ENCODE data around the gene ITM2C. TPM values are rescaled to one million over a fixed set of nuclear protein-coding genes. Genes with fewer than 3 reads are reported as not detected.
A peak's percentile ranks its signal among the peaks of the same experiment; 100 is the strongest.

ITM2C gene
- total and polyA plus RNA-seq, 2 experiments from 2014 or later: 241 to 367 TPM

DNA sequence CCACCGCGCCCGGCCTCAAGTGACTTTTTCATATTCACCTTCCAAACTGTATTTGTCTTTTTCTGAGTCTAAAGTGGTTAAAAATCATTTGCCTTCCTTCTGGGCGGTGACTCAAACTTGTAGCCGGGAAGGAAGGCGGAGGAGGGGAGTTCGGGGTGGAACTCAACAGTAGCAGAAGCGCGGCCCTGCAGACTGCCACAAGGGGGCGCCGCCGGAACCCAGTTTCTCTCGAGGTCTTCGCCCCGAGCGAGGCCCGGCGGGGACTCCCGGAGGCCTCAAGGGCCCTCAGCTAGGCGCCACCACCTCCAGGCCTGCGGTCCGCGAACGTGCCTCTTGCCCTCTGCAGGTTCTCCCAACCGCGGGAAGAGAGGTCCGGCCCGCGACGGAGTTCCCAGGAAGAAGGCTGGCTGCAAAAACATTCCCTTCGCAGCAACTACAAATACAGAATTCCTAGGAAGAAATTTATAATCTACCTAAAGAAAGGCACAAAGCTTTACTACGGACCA lies 16.8 kb upstream of the ITM2C start (continued):
- TF ChIP-seq, protein P1, sequence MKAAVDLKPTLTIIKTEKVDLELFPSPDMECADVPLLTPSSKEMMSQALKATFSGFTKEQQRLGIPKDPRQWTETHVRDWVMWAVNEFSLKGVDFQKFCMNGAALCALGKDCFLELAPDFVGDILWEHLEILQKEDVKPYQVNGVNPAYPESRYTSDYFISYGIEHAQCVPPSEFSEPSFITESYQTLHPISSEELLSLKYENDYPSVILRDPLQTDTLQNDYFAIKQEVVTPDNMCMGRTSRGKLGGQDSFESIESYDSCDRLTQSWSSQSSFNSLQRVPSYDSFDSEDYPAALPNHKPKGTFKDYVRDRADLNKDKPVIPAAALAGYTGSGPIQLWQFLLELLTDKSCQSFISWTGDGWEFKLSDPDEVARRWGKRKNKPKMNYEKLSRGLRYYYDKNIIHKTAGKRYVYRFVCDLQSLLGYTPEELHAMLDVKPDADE (IDR thresholded peaks at IDR 0.05): no peak
- TF ChIP-seq CREB1 (CRISPR knock-in tag; IDR thresholded peaks at IDR 0.05; ENCODE audit: low read depth): peak; percentile 34

DNA sequence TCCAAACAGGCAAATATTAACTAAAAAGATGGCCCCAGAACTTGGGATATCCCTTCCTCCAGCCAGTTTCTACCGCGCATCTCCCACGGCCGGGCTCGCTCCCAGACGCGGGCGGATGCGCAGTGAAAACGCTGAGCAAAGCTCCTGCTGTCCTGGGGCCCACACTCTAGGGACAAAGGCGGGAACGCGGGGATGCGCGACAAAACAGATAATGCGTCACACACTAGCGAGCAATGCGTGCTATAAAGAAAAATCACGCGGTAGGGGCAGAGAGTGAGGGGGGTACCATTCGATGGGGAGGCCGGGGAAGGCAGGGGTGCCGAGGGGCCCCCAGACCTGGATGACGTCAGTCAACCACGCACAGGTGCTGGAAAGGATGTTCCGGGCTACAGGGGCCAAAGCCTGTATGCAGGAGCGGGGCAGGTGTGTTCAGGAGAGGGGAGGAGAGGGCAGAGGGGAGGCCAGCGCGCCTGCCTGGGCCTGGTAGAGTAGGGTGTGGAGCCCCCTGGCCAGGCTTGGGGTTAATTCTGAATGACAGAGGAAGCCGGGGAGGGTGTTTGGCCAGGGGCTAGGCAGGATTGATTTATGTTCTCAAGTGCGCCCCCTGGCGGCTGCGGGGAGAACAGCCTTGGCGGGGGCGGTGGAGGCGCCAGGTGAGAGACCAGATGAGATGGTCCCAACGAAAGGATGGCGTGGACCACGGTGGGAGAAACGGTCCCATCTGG lies 14.9 kb upstream of the ITM2C start:
- Mint-ChIP-seq H3K27me3 (ENCODE audit: insufficient read depth, low read depth, poor library complexity) (peaks cover 10% of the 10 kb centered on the region), H3K36me3 (ENCODE audit: low read depth) (no peaks in the 10 kb centered on the region; the same call in 1 of the 3 replicates), H3K4me3 (no peak overlapping the region), H3K4me1 (peaks cover 17% of the 10 kb centered on the region), H3K27ac (no peak overlapping the region), H3K9me3 (peaks cover 9% of the 10 kb centered on the region)
- Histone ChIP-seq H3K79me2 (replicated peaks; ENCODE audit: insufficient read depth) (no peaks in the 10 kb centered on the region), H3K27me3 (ENCODE audit: insufficient read depth) (no peaks in the 10 kb centered on the region), H3K9me2 (ENCODE audit: insufficient read depth) (no peaks in the 10 kb centered on the region), H3K36me3 (ENCODE audit: insufficient read depth) (no peaks in the 10 kb centered on the region), H3K4me1 (ENCODE audit: insufficient read depth) (no peaks in the 10 kb centered on the region; the same call in 1 of the 2 replicates), H3K27ac (ENCODE audit: low read depth) (no peak overlapping the region), H3K4me2 (peak overlapping the region; percentile 50), H3F3A (replicated peaks; ENCODE audit: low read depth) (0 out of 2 replicates have a peak, but pooled peaks cover 3% of the 10 kb centered on the region), H2AFZ (peak overlapping the region; percentile 83), H3K4me3 (no peak overlapping the region), H4K20me1 (replicated peaks; ENCODE audit: insufficient read depth) (no peaks in the 10 kb centered on the region)
- ATAC-seq (peak; percentile 89), DNase-seq (ENCODE audit: low spot score) (peak; percentile 95)
- TF ChIP-seq NANOG (IDR thresholded peaks at IDR 0.05; ENCODE audit: borderline replicate concordance) (no peak), POLR2AphosphoS5 (IDR thresholded peaks at IDR 0.05; ENCODE audit: low read depth) (no peak), CREB1 (CRISPR knock-in tag; IDR thresholded peaks at IDR 0.05; ENCODE audit: low read depth) (0 out of 2 replicates have a peak, but pooled peaks have one; percentile 15), ZNF114 (CRISPR knock-in tag; IDR thresholded peaks at IDR 0.05) (0 out of 2 replicates have a peak, but pooled peaks have one; percentile 77), EZH2 (IDR thresholded peaks at IDR 0.05; ENCODE audit: low read depth, unreplicated experiment) (no peak), JUNB (IDR thresholded peaks at IDR 0.05; ENCODE audit: unreplicated experiment) (no peak)
- TF ChIP-seq, protein P2, sequence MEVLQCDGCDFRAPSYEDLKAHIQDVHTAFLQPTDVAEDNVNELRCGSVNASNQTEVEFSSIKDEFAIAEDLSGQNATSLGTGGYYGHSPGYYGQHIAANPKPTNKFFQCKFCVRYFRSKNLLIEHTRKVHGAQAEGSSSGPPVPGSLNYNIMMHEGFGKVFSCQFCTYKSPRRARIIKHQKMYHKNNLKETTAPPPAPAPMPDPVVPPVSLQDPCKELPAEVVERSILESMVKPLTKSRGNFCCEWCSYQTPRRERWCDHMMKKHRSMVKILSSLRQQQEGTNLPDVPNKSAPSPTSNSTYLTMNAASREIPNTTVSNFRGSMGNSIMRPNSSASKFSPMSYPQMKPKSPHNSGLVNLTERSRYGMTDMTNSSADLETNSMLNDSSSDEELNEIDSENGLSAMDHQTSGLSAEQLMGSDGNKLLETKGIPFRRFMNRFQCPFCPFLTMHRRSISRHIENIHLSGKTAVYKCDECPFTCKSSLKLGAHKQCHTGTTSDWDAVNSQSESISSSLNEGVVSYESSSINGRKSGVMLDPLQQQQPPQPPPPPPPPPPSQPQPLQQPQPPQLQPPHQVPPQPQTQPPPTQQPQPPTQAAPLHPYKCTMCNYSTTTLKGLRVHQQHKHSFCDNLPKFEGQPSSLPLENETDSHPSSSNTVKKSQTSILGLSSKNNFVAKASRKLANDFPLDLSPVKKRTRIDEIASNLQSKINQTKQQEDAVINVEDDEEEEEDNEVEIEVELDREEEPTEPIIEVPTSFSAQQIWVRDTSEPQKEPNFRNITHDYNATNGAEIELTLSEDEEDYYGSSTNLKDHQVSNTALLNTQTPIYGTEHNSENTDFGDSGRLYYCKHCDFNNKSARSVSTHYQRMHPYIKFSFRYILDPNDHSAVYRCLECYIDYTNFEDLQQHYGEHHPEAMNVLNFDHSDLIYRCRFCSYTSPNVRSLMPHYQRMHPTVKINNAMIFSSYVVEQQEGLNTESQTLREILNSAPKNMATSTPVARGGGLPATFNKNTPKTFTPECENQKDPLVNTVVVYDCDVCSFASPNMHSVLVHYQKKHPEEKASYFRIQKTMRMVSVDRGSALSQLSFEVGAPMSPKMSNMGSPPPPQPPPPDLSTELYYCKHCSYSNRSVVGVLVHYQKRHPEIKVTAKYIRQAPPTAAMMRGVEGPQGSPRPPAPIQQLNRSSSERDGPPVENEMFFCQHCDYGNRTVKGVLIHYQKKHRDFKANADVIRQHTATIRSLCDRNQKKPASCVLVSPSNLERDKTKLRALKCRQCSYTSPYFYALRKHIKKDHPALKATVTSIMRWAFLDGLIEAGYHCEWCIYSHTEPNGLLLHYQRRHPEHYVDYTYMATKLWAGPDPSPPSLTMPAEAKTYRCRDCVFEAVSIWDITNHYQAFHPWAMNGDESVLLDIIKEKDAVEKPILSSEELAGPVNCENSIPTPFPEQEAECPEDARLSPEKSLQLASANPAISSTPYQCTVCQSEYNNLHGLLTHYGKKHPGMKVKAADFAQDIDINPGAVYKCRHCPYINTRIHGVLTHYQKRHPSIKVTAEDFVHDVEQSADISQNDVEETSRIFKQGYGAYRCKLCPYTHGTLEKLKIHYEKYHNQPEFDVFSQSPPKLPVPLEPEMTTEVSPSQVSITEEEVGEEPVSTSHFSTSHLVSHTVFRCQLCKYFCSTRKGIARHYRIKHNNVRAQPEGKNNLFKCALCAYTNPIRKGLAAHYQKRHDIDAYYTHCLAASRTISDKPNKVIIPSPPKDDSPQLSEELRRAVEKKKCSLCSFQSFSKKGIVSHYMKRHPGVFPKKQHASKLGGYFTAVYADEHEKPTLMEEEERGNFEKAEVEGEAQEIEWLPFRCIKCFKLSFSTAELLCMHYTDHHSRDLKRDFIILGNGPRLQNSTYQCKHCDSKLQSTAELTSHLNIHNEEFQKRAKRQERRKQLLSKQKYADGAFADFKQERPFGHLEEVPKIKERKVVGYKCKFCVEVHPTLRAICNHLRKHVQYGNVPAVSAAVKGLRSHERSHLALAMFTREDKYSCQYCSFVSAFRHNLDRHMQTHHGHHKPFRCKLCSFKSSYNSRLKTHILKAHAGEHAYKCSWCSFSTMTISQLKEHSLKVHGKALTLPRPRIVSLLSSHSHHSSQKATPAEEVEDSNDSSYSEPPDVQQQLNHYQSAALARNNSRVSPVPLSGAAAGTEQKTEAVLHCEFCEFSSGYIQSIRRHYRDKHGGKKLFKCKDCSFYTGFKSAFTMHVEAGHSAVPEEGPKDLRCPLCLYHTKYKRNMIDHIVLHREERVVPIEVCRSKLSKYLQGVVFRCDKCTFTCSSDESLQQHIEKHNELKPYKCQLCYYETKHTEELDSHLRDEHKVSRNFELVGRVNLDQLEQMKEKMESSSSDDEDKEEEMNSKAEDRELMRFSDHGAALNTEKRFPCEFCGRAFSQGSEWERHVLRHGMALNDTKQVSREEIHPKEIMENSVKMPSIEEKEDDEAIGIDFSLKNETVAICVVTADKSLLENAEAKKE (CRISPR knock-in tag; IDR thresholded peaks at IDR 0.05): peak; percentile 85
- TF ChIP-seq, protein P1 (IDR thresholded peaks at IDR 0.05): no peak
- TF ChIP-seq, protein P3, sequence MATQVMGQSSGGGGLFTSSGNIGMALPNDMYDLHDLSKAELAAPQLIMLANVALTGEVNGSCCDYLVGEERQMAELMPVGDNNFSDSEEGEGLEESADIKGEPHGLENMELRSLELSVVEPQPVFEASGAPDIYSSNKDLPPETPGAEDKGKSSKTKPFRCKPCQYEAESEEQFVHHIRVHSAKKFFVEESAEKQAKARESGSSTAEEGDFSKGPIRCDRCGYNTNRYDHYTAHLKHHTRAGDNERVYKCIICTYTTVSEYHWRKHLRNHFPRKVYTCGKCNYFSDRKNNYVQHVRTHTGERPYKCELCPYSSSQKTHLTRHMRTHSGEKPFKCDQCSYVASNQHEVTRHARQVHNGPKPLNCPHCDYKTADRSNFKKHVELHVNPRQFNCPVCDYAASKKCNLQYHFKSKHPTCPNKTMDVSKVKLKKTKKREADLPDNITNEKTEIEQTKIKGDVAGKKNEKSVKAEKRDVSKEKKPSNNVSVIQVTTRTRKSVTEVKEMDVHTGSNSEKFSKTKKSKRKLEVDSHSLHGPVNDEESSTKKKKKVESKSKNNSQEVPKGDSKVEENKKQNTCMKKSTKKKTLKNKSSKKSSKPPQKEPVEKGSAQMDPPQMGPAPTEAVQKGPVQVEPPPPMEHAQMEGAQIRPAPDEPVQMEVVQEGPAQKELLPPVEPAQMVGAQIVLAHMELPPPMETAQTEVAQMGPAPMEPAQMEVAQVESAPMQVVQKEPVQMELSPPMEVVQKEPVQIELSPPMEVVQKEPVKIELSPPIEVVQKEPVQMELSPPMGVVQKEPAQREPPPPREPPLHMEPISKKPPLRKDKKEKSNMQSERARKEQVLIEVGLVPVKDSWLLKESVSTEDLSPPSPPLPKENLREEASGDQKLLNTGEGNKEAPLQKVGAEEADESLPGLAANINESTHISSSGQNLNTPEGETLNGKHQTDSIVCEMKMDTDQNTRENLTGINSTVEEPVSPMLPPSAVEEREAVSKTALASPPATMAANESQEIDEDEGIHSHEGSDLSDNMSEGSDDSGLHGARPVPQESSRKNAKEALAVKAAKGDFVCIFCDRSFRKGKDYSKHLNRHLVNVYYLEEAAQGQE (IDR thresholded peaks at IDR 0.05; ENCODE audit: unreplicated experiment): no peak
